GM19455 (cell line): ENCODE data around the gene ARHGEF3.
"Not testable (repeated sequence)": the region's sequence is repeated elsewhere in the genome, so short reads cannot be mapped to it uniquely, and the experiment has no call there.

Experiments used
- ATAC-seq: cut with Tn5 transposase; IDR thresholded peaks from one replicate; pipeline ENCODE4 v1.9.1; 2021; ENCODE audit not compliant: unreplicated experiment

The ARHGEF3 gene

GRCh38 chr3:56775838-56776555, 25.8 kb downstream of the ARHGEF3 start:
- no peak for ATAC-seq

DNA sequence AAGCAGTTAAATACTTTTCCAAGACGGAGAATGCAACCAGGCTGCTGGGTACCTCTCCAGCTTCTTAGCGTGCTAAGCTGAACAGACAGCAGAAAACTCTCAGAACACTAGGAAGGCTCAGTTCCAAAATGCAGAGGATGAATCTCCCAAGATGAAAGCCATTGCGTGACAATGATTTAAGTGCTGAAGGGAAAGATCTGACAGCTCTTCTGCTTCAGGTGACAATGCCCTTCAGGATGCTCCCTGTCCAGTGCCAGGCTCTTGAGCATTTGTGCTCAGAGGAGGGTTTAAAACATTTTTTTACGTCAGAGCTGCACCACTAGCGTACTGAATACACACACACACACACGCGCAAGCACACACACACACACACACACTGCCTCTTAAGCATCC, 26.3 kb downstream of the ARHGEF3 start:
- no peak for ATAC-seq

DNA sequence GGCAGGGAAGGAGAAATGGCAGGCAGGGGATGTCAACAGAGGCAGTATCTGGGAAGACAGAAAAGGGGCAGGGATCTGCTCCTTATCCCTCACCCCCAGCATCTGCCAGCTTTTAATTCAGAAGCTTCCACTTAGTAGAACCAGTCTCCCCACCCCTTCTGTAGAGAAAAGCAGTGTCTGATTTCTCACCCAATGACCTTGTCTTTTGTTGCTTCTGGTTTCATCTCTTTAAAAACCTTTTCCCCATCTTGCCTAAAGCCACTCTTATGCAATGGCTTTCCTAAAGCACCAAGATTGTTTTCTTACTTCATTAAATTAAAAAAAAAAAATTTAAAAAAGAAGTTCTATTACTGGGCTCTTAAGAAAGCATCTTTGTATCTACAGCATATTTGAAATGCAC, 27.8 kb downstream of the ARHGEF3 start:
- ATAC-seq = no peak

GRCh38 chr3:56772952-56773938, 28.5 kb downstream of the ARHGEF3 start:
- ATAC-seq = no peak

DNA sequence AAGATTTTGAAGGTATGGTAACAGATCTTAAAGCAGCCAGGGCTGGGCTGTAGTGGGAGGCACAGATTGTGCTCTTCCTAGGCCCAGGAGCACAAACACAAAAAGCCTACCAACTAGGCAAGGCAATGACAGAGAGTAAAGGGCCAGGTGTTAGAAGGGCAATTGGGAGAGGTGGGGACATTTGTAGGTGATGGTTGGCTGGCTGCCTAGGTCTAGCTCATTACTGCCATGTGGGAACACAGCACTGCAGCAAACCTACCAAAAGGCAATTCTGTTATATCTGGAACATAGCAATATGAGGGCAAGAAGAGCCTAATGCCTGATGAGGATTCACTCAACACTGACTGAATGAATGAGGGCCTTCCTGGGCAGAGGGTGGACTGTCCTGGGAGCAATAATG, 30.4 kb downstream of the ARHGEF3 start:
- ATAC-seq = no peak

DNA sequence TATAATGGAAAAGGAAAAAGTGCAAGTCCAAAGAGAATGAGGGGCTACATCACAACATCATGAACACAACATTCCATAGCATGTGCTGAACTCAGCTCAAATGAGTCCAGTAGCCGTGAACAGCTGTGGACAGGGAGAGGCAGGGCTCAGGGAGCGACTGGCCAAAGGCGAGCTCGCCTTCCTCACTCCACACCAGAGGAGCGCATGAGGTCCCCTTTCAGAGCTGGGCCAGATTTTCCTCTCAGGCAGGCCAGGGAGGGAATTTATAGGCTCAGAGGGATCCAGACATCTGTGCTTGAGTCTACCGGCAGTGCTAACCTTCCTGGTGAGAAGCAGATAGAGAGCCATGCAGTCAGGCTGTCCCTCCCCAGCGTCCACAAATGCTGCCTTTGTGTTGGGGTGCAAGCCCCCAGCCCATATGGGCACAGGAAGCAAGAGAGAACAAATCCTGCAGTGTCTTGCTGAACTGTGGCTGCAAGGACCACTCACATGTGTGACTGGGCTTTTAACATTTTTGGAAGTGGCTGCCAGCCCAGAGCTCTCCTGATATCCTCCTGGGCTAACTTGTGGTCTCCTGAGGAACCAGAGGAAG, 32.5 kb downstream of the ARHGEF3 start:
- no peak for ATAC-seq

DNA sequence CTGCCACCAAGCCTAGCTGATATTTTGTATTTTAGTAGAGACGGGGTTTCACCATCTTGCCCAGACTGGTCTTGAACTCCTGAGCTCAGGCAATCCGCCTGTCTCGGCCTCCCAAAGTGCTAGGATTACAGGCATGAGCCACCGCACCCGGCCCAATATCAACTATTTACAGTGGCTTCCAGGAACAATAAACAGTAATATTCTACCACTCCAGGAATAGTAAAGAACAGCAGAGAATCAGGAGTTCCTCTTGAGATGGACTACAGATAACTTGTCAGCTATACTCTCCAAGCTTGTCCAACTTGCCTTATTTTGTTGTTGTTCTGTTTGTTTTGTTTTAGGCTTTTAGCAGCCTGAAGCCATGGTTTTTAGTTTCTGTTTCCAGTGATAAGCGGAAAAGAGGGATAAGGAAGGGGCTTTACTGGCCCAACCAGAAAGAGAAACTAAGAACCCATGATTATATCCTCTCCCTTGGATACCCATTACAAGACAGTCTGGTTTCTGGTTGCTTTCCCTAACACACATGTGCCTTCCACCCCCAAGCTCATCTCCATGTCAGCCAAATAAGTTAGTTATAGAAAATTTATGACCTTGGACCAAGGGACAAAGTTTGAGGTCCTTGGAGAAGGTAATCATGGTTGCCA, 36.7 kb downstream of the ARHGEF3 start:
- ATAC-seq = no peak

GRCh38 chr3:56764184-56764583, 37.6 kb downstream of the ARHGEF3 start:
- no peak for ATAC-seq

GRCh38 chr3:56763233-56763632, 38.5 kb downstream of the ARHGEF3 start:
- no peak for ATAC-seq

GRCh38 chr3:56762718-56763117, 39.0 kb downstream of the ARHGEF3 start:
- ATAC-seq = no peak

DNA sequence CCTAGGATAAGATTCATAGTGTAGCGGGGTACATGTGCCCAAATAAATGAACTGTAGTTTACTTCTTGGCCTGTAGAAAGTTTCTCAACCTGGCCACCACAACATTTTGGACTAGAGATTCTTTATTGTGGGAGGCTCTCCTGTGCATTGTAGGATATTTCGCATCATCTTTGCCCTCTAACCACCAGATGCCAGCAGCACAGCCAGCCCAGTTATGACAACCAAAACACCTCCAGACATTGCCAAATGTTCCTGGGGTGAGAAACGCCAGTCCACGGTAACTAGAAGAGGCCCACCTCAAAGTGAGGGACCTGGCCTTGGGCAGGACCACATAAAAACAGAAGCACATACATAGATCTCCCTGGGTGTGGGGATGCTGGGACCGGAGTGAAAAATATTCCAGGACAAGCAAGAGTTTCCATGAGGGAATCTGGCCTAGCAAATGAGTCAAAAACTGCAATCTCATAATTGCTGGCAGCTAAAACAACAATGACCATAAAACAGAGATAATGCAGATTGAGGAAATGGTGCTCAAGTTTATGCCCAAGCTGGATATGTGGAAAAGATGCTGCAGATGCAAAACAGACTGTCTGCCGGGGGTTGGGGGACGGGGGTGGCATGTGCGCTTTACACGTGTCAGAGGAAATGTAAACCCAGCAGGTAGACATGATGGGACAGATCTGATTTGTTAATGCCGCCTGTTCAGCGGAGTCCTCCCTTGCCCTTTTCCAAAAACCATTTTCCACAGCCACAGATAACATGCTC, 39.7 kb downstream of the ARHGEF3 start:
- no peak for ATAC-seq

DNA sequence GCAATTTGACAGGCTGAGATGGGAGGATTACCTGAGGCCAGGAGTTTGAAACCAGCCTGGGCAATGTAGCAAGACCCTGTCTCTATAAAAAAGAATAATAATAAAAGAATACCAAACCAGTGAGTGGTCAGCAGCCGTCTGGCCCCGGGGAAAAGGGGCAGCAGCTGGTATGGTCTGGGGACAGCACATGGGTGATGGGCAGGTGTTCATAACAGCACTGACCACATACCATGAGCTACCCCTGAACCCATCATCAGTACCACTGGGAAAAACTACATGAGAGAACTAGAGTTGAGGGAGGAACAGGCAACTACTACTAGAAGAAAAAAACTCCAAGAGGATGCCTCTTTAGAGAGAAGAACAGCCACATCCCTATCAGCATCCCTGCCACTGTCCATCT, 40.7 kb downstream of the ARHGEF3 start:
- ATAC-seq = no peak

GRCh38 chr3:56759532-56759931, 42.2 kb downstream of the ARHGEF3 start:
- ATAC-seq = no peak

- ATAC-seq = peak; percentile 70
Measured at GRCh38 chr3:56758539-56758981, 43.2 kb downstream of the ARHGEF3 start.

DNA sequence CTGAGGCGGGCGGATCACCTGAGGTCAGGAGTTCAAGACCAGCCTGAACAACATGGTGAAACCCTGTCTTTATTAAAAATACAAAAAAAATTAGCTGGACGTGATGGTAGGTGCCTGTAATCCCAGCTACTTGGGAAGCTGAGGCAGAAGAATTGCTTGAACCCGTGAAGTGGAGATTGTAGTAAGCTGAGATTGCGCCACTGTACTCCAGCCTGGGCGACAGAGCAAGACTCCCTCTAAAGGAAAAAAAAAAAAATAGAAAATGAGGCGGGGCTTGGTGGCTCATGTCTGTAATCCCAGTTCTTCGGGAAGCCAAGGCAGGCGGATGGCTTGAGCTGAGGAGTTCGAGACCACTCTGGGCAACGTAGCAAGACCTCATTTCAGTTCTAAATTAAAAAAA, 43.7 kb downstream of the ARHGEF3 start:
- ATAC-seq = not testable (repeated sequence)

DNA sequence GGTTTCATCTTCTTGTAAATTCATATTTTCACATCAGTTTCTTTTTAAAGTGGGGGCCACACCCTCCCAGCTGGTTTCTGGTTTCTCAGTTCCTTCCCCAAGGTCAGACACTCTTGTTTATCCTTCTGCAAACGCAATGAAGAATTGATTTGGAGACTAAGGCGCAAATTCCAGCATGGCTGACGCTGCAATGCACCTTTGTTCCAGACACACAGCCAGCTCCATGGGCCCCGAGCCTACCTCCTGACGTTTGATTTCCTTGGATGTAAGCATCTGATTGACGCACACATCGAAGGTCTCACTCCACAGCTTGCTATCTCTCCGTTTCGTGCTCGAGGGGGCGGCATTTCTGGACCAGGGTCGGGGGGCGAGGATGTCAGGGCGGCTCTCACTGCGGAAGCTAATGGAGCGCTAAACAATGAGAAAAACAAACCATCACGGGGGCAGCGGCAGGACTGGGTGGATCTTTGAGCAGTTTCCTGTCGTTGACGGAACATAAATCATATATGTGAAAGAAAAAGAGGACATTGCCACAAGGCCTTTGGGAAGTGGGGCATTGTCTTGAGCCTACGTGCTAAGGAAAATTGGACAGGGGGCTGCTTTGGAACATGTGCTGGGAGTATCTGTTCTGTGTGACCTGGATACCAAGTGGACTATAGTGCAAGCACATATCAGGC, 46.9 kb downstream of the ARHGEF3 start:
- ATAC-seq = no peak

DNA sequence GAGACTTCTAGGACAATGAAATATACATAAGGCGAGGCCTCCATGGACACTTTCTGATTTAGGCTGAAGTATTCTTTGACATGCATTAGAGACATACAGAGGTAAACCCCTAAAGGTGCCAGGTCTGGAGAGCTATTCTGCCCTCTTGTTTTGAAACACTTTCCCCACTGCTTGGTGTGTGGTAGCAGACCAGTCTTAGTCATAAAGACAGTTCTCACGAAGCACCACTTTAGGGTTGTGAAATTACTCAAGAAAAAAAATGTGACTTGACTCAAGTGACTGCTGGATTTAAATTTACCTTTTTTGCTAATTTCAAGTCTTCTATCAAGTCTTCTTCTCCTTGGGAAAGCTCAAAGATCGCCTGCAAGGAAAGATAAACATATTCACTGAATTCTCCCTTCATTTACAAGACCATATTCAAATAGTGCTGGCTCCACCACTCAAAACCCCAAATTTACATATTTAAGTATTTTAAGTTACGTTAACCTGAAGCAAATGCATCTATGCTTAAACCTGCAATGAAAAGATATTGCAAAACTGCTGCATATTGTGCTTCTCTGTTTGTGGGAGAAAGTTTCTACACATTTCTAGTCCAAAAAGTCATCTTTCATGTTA, 48.4 kb downstream of the ARHGEF3 start:
- peak; percentile 85 for ATAC-seq

- no peak for ATAC-seq
Measured at GRCh38 chr3:56751056-56751707, 50.6 kb downstream of the ARHGEF3 start.

DNA sequence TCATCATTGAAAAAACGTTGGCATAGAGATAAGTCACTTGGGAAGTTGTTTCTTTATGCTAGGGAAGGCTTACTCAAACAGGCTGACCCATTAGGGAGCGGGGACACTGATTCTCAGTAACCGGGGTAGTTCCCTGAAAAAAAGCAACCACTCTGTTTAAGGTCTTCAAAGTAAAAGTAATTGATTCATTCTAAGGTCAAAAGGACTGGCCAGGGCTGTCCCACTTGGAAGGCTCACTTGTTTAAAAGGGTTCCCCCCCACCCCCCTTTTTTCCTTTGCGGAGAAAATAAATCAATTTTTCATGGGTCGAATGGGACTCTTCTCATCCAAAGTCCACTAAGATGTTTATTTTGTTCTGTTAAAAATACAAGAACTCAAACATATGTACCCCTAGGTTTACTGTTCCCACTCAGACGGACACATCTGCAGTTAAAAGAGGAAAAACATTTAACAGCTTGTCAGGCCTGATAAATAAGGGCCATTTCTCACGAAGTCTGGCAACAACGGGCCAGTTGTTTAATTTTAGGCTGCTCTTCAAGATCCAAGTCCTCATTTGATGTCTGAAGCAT, 53.0 kb downstream of the ARHGEF3 start:
- no peak for ATAC-seq
